ENCODE measurements around the gene ASAP3. TPM values are rescaled to one million over a fixed set of nuclear protein-coding genes. Genes with fewer than 3 reads are reported as not detected.

ASAP3 gene
- total and polyA plus RNA-seq, 2 donors (not counting 3 experiments of a cell fraction or from before 2014, with no cell fraction given), result 12.5 to 14.2 TPM

- Histone ChIP-seq H3K9me3 (replicated peaks; ENCODE audit: control insufficient read depth, insufficient read depth, low read length) (no peaks in the 10 kb centered on the region), H3K4me3 (replicated peaks in 1 of 3; ENCODE audit: insufficient read depth in 1 of 3, low read depth in 1 of 3, low read length in 3 of 3) (no peak overlapping the region), H2AFZ (ENCODE audit: low read depth, low read length) (no peak overlapping the region), H3K27ac (ENCODE audit: insufficient read depth, low read depth, low read length) (peak overlapping the region; percentile 39), H3K4me1 (ENCODE audit: control insufficient read depth, extremely low read depth, insufficient read depth, low read length) (peaks cover 30% of the 10 kb centered on the region), H3K9ac (replicated peaks; ENCODE audit: extremely low read depth, insufficient read depth, low read length) (no peak overlapping the region), H4K20me1 (replicated peaks; ENCODE audit: control insufficient read depth, extremely low read depth, insufficient read depth, low read length) (no peaks in the 10 kb centered on the region), H3K4me2 (ENCODE audit: insufficient read depth, low read length) (peak overlapping the region; percentile 28), H3K79me2 (ENCODE audit: control insufficient read depth, insufficient read depth, low read length) (no peaks in the 10 kb centered on the region), H3K27me3 (ENCODE audit: control insufficient read depth in 2 of 2, insufficient read depth in 2 of 2, low read length in 2 of 2) (no peaks in the 10 kb centered on the region), H3K9me1 (replicated peaks; ENCODE audit: control insufficient read depth, extremely low read depth, insufficient read depth, low read length) (no peaks in the 10 kb centered on the region), H3K36me3 (ENCODE audit: control insufficient read depth in 2 of 2, extremely low read depth in 1 of 2, insufficient read depth in 2 of 2, low read length in 2 of 2) (no peaks in the 10 kb centered on the region)
- TF ChIP-seq MYC (IDR thresholded peaks at IDR 0.05; ENCODE audit: low read depth, low read length) (no peak), POLR2A (IDR thresholded peaks at IDR 0.05; ENCODE audit: low read depth, low read length) (no peak), POLR2AphosphoS5 (IDR thresholded peaks at IDR 0.05; ENCODE audit: insufficient read depth, low read depth, low read length) (no peak), JUN (IDR thresholded peaks at IDR 0.05; ENCODE audit: borderline replicate concordance, insufficient read depth, insufficient read length, low read depth) (no peak), GATA2 (IDR thresholded peaks at IDR 0.05; ENCODE audit: insufficient read depth, insufficient read length, low read depth, low read length) (no peak)
- TF ChIP-seq, protein P1, sequence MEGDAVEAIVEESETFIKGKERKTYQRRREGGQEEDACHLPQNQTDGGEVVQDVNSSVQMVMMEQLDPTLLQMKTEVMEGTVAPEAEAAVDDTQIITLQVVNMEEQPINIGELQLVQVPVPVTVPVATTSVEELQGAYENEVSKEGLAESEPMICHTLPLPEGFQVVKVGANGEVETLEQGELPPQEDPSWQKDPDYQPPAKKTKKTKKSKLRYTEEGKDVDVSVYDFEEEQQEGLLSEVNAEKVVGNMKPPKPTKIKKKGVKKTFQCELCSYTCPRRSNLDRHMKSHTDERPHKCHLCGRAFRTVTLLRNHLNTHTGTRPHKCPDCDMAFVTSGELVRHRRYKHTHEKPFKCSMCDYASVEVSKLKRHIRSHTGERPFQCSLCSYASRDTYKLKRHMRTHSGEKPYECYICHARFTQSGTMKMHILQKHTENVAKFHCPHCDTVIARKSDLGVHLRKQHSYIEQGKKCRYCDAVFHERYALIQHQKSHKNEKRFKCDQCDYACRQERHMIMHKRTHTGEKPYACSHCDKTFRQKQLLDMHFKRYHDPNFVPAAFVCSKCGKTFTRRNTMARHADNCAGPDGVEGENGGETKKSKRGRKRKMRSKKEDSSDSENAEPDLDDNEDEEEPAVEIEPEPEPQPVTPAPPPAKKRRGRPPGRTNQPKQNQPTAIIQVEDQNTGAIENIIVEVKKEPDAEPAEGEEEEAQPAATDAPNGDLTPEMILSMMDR (IDR thresholded peaks at IDR 0.05; ENCODE audit: extremely low read depth in 1 of 2, insufficient read depth in 1 of 2, low read depth in 1 of 2, low read length in 2 of 2), result no peak
- ChIA-PET POLR2A (interaction anchor here (0.6 to 1.0 kb wide), 3 partner anchors 9 to 82 kb away, joined by 4 to 10 read pairs (median 5); partner anchors contain the start of gene HNRNPR), CTCF (interaction anchor here (0.6 to 4.0 kb wide), 41 partner anchors 9 to 428 kb away, joined by 3 to 33 read pairs (median 5); partner anchors contain the start of genes ASAP3, HNRNPR, HTR1D and ZNF436)
- dilution Hi-C loops (cut with MboI; ENCODE audit: extremely low pct_ligation_motif_present, low sequenced_read_pairs), result no loop called here
- DNase-seq (ENCODE audit: low read depth, low spot score) (no peak), FAIRE-seq (no peak)
- intact Hi-C loops (cut with micrococcal nuclease), result loop anchor here (1.0 kb wide), 2 partner anchors 34 to 112 kb away; partner anchors contain the start of gene ZNF436
- no TSS peak for BruUV-seq (replicated peaks)
Measured at GRCh38 chr1:23403355-23403734, 80.6 kb downstream of the ASAP3 start.

Data from endothelial cell of umbilical vein (primary cell).